Measurements from ENCODE around the gene RPL29.
"Not testable (repeated sequence)": the region's sequence is repeated elsewhere in the genome, so short reads cannot be mapped to it uniquely, and the experiment has no call there.

The RPL29 gene

DNA sequence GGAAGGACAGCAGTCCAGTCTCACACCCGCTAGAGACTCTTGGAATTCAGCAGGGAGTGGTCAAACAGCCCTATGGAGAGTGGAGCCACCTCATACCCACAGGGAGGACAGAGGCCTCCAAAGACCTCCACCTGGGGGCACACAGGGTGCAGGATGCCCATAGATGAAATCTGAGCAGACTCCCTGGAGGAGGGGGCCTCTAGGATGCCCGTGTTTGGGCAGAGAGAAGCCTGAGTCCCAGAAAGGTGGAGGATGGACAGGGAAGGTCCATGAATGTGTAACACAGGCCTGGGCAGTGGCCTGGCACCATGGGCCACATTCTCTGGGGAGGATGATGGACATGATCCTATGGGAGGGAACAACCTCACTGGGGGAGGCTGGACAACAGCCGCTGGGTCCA, 39.0 kb upstream of the RPL29 start:
- Histone ChIP-seq H3K36me3 (ENCODE audit: control insufficient read depth, insufficient read depth, low read length) (no peaks in the 10 kb centered on the region), H3K27me3 (ENCODE audit: control insufficient read depth, insufficient read depth, low read length) (no peaks in the 10 kb centered on the region), H3K4me1 (ENCODE audit: control insufficient read depth, insufficient read depth, low read length) (no peaks in the 10 kb centered on the region), H3K27ac (ENCODE audit: low read depth, low read length) (no peak overlapping the region), H3K4me3 (ENCODE audit: low read length) (no peak overlapping the region), H3K9ac (ENCODE audit: low read length) (no peak overlapping the region)

DNA sequence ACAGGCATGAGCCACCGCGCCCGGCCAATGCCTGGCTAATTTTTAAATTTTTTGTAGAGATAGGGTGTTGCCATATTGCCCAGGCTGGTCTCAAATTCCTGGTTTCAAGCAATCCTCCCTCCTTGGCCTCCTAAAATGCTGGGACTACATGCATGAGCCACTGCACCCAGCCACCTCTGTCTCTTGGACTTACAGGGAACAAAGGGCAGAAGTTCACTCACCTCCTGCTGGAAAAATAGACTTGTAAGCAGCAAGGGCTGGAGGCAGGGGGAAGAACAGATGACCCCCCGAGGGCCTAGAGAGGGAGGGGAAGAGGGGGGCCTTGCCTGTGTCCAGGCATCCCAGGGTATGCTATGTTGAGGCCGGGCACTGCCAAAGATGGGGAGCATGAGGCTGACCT, 38.5 kb upstream of the RPL29 start:
- no peaks in the 10 kb centered on the region for H3K4me1 ChIP-seq (ENCODE audit: control insufficient read depth, insufficient read depth, low read length)
- no peak overlapping the region for H3K9ac ChIP-seq (ENCODE audit: low read length)
- no peak overlapping the region for H3K4me3 ChIP-seq (ENCODE audit: low read length)
- H3K27ac ChIP-seq (ENCODE audit: low read depth, low read length) = no peak overlapping the region
- no peaks in the 10 kb centered on the region for H3K36me3 ChIP-seq (ENCODE audit: control insufficient read depth, insufficient read depth, low read length)
- H3K27me3 ChIP-seq (ENCODE audit: control insufficient read depth, insufficient read depth, low read length) = no peaks in the 10 kb centered on the region

DNA sequence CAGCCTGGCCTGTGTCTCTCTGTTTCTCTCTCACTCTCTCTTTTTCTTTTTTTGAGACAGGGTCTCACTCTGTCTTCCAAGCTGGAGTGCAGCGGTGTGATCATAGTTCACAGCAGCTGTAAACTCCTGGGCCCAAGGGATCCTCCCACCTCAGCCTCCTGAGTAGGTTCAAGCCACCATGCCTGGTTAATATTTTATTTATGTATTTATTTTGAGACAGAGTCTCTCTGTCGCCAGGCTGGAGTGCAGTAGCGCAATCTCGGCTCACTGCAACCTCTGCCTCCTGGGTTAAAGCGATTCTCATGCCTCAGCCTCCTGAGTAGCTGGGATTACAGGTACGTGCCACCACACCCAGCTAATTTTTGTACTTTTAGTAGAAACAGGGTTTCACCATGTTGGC, 38.1 kb upstream of the RPL29 start:
- not testable (repeated sequence) for H3K9ac ChIP-seq (ENCODE audit: low read length); H3K4me1 ChIP-seq (ENCODE audit: control insufficient read depth, insufficient read depth, low read length); H3K36me3 ChIP-seq (ENCODE audit: control insufficient read depth, insufficient read depth, low read length); H3K4me3 ChIP-seq (ENCODE audit: low read length); H3K27me3 ChIP-seq (ENCODE audit: control insufficient read depth, insufficient read depth, low read length); H3K27ac ChIP-seq (ENCODE audit: low read depth, low read length)

DNA sequence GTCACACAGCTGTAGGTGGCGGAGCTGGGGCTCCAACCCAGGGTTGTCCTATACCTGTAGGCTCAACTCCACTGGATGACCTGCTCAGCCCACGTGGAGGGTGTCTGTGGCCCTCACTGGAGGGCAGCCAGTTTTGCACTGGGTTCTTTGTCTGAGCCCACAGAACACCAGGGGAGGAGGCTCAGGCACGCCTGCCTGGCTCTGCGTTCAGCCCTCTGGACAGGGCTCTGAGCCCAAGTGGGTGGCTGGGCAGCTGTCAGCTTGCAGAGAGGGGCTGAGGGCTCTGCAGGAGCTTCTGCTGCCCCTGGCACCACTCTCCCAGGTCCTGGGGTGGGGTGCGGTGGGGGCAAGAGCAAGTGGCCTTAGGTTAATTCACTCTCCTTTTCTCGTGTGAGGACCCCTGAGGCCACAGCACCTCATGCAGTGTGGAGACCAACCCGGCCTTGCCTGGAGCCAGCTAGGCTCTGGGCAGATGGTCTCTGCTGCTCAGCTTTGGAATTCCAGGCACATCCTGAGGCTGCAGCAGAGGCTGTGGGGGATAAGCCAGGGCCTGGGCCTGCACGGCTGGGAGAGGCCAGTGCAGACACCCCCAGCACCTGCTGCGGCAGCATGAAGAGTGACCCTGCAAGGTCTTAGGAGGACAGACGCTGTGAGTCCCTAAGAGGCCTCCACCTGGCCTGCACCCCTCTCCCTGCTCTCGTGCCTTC, 37.2 kb upstream of the RPL29 start:
- no peak overlapping the region for H3K27ac ChIP-seq (ENCODE audit: low read depth, low read length)
- H3K27me3 ChIP-seq (ENCODE audit: control insufficient read depth, insufficient read depth, low read length) = no peaks in the 10 kb centered on the region
- H3K4me3 ChIP-seq (ENCODE audit: low read length) = no peak overlapping the region
- no peaks in the 10 kb centered on the region for H3K36me3 ChIP-seq (ENCODE audit: control insufficient read depth, insufficient read depth, low read length)
- H3K9ac ChIP-seq (ENCODE audit: low read length) = no peak overlapping the region
- H3K4me1 ChIP-seq (ENCODE audit: control insufficient read depth, insufficient read depth, low read length) = no peaks in the 10 kb centered on the region

DNA sequence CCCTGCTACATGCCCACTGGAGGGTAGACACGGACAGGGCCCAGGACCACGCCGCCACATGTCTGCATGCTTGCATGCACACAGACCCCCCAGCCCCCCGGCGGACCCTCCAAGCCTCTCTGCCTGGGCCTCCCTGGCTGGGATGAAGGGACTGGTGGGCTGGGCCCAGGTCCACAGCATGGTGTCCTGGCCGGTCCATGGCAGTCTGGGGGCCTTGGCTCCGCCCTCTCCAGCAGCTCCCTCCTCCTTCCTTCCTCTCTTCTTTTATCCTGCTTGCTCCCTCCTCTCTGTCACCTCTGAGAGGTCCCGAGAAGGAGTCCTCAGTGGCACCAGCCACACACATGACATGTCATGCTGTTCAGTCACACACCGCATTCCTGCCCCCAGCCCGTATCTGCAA, 36.2 kb upstream of the RPL29 start:
- H3K9ac ChIP-seq (ENCODE audit: low read length) = no peak overlapping the region
- no peaks in the 10 kb centered on the region for H3K27me3 ChIP-seq (ENCODE audit: control insufficient read depth, insufficient read depth, low read length)
- H3K36me3 ChIP-seq (ENCODE audit: control insufficient read depth, insufficient read depth, low read length) = no peaks in the 10 kb centered on the region
- H3K4me1 ChIP-seq (ENCODE audit: control insufficient read depth, insufficient read depth, low read length) = no peaks in the 10 kb centered on the region
- no peak overlapping the region for H3K27ac ChIP-seq (ENCODE audit: low read depth, low read length)
- no peak overlapping the region for H3K4me3 ChIP-seq (ENCODE audit: low read length)

DNA sequence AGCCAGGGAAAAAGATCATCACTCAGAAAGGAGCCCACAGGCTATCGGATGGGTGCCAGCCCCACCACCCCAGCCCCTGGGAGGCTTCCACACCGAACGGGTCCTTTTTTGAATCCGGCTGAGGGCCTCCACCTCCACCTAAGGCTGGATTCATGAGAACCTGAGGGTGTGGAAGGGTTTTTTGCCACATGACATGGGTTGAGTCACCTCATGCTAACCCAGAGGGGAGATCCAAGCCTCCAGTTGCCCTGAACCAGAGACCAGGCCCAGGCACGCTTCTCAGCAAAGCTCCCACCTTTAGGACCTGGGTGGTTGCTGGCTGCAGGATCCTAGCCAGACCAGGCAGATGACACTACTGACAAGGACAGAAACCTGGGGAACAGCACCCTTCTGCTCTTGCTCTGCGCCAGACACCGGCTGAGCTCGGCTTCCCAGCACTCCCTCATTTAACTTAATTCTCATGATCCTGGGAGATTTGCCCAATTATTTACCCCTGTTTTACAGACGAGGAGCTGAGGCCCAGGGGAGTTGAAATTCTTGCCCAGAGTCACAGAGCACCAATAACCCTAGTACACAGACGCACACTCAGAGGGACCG, 35.1 kb upstream of the RPL29 start:
- Histone ChIP-seq H3K9ac (ENCODE audit: low read length) (no peak overlapping the region), H3K36me3 (ENCODE audit: control insufficient read depth, insufficient read depth, low read length) (no peaks in the 10 kb centered on the region), H3K27me3 (ENCODE audit: control insufficient read depth, insufficient read depth, low read length) (no peaks in the 10 kb centered on the region), H3K27ac (ENCODE audit: low read depth, low read length) (no peak overlapping the region), H3K4me3 (ENCODE audit: low read length) (no peak overlapping the region), H3K4me1 (ENCODE audit: control insufficient read depth, insufficient read depth, low read length) (no peaks in the 10 kb centered on the region)

DNA sequence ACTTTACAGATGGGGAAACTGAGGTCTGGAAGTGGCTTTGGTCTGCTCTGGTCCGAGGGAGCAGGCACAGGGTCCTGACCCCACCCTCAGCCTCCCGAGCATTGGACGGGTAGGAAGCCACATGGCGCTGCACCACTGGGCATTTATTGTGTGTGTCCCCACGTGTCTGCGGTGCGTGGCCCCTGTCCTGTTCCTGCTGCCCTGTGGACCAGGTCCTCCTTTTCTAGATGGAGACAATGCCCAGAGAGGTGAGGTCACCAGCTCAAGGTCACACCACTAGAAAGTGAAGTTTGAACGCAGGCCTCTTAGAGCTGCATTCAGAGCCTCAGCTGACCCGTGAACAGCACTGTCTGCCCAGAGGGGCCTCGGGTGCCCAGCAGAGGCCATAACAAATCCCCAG, 33.8 kb upstream of the RPL29 start:
- Histone ChIP-seq H3K4me3 (ENCODE audit: low read length) (no peak overlapping the region), H3K9ac (ENCODE audit: low read length) (no peak overlapping the region), H3K4me1 (ENCODE audit: control insufficient read depth, insufficient read depth, low read length) (no peaks in the 10 kb centered on the region), H3K27me3 (ENCODE audit: control insufficient read depth, insufficient read depth, low read length) (no peaks in the 10 kb centered on the region), H3K36me3 (ENCODE audit: control insufficient read depth, insufficient read depth, low read length) (no peaks in the 10 kb centered on the region), H3K27ac (ENCODE audit: low read depth, low read length) (no peak overlapping the region)

DNA sequence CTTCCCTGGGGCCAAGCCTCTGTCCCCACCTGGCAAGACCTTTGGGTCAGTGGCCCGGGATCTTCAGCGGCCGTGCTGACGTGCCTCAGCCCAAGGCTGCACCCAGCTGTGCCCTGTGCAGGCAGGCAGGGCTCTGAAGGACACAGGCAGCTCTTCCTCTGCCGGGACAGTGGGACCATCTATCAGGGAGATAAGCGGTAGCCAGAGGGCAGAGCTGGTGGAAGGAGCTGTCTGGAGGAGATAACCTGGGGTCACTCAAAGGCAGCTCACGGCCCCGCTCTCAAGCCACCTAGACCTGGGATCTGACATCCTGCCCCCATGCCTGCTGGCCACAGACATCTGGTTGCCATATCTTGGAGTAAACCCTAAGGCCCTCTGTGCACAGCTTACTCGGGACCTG, 33.4 kb upstream of the RPL29 start:
- H3K4me1 ChIP-seq (ENCODE audit: control insufficient read depth, insufficient read depth, low read length) = no peaks in the 10 kb centered on the region
- no peaks in the 10 kb centered on the region for H3K36me3 ChIP-seq (ENCODE audit: control insufficient read depth, insufficient read depth, low read length)
- H3K27me3 ChIP-seq (ENCODE audit: control insufficient read depth, insufficient read depth, low read length) = no peaks in the 10 kb centered on the region
- no peak overlapping the region for H3K4me3 ChIP-seq (ENCODE audit: low read length)
- no peak overlapping the region for H3K9ac ChIP-seq (ENCODE audit: low read length)
- no peak overlapping the region for H3K27ac ChIP-seq (ENCODE audit: low read depth, low read length)

DNA sequence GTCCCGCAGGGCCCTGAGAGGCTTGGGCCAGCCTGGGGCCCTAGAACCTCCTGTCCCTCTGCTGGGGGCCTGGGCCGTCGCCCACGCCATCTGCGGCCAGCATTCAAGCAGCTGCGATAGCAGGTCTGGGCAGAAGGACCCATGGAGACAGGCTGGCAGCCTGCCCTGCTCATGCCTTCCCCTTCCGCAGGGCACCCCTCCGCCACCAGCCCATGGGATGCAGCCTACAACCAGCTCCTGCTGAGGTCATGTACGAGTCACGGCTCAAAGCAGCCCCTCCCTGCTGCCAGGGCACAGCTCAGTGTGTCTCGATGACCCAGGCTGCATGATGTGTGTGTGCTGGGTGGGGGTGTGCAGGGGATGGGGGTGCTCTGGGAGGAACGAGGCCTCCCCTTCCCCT, 32.9 kb upstream of the RPL29 start:
- H3K27me3 ChIP-seq (ENCODE audit: control insufficient read depth, insufficient read depth, low read length) = no peaks in the 10 kb centered on the region
- no peak overlapping the region for H3K9ac ChIP-seq (ENCODE audit: low read length)
- no peak overlapping the region for H3K4me3 ChIP-seq (ENCODE audit: low read length)
- H3K4me1 ChIP-seq (ENCODE audit: control insufficient read depth, insufficient read depth, low read length) = no peaks in the 10 kb centered on the region
- H3K27ac ChIP-seq (ENCODE audit: low read depth, low read length) = no peak overlapping the region
- no peaks in the 10 kb centered on the region for H3K36me3 ChIP-seq (ENCODE audit: control insufficient read depth, insufficient read depth, low read length)

DNA sequence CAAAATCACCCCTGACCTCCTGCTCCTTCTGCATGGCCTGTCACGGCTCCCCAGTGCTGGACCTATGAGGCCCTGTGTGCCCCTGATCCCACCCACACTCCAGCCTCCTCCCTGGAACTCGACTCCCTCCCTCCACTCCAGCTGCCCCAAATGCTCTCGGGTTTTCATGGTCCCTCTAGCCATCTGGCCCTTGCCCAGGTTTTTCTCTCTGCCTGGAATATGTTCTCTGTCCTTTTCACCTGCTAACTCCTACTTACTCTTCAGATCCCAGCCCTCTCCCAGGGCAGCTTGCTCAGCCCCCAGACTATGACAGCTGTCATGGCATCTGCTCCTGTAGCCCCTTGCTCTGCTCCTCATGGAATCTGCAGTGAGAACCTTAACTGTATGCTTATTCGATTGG, 30.3 kb upstream of the RPL29 start:
- Histone ChIP-seq H3K4me3 (ENCODE audit: low read length) (no peak overlapping the region), H3K9ac (ENCODE audit: low read length) (no peak overlapping the region), H3K27me3 (ENCODE audit: control insufficient read depth, insufficient read depth, low read length) (no peaks in the 10 kb centered on the region), H3K27ac (ENCODE audit: low read depth, low read length) (no peak overlapping the region), H3K36me3 (ENCODE audit: control insufficient read depth, insufficient read depth, low read length) (no peaks in the 10 kb centered on the region), H3K4me1 (ENCODE audit: control insufficient read depth, insufficient read depth, low read length) (no peaks in the 10 kb centered on the region)

DNA sequence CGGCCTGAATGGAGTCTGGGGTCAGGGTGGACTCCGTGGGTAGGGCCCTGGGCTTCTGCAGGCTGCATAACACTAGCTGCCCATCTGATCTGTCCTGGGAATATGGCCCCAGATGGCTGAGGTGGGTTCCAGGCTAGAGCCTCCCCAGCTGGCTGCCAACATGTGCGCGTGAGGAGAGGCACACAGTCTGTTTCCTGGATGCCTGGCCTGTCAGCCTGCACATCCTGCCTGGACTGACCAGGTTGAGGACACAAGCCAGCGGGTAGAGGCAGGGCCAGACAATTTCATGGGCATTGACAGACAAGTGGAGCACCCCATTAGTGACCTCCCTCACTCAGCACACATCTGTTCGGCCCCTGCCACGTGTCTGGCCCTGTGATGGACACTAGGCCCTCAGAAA, 29.8 kb upstream of the RPL29 start:
- H3K4me3 ChIP-seq (ENCODE audit: low read length) = no peak overlapping the region
- H3K4me1 ChIP-seq (ENCODE audit: control insufficient read depth, insufficient read depth, low read length) = no peaks in the 10 kb centered on the region
- no peak overlapping the region for H3K27ac ChIP-seq (ENCODE audit: low read depth, low read length)
- H3K9ac ChIP-seq (ENCODE audit: low read length) = no peak overlapping the region
- no peaks in the 10 kb centered on the region for H3K36me3 ChIP-seq (ENCODE audit: control insufficient read depth, insufficient read depth, low read length)
- H3K27me3 ChIP-seq (ENCODE audit: control insufficient read depth, insufficient read depth, low read length) = no peaks in the 10 kb centered on the region

DNA sequence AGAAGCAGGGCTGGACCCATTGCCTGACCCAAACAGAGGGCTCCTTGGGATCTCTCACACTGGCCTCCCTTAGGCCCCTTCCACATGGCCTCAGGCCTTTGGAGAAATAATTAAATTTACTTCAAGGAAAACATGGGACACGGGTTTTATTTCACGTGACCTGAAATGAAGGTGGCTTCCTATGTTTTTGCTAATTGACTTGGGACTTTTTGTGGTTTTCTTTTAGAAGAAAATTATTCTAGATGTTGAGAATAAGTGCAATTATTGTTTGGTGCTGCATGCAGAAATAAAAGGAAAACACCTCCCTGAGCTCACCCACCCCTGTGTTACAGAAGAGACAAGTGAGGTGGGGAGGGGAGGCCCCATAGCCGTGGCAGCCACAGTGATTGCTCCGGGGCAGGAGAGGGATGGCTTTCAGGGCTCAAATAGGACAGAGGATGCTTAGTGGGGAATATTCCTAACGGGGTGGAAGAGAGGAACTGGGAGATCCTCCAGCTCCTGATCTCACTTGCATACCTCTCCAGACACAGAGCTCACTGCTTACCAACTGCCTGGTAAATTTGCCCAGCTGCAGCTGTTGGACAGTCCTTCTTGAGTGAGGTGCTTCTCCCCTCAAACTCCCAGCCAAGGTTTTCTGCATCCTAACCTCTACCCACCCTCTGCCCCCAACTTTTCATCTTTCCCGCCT, 29.2 kb upstream of the RPL29 start:
- no peak overlapping the region for H3K4me3 ChIP-seq (ENCODE audit: low read length)
- no peaks in the 10 kb centered on the region for H3K36me3 ChIP-seq (ENCODE audit: control insufficient read depth, insufficient read depth, low read length)
- no peak overlapping the region for H3K9ac ChIP-seq (ENCODE audit: low read length)
- no peak overlapping the region for H3K27ac ChIP-seq (ENCODE audit: low read depth, low read length)
- H3K27me3 ChIP-seq (ENCODE audit: control insufficient read depth, insufficient read depth, low read length) = no peaks in the 10 kb centered on the region
- no peaks in the 10 kb centered on the region for H3K4me1 ChIP-seq (ENCODE audit: control insufficient read depth, insufficient read depth, low read length)
